Measurements from ENCODE around the gene ADAMTS17. TPM values are rescaled to one million over a fixed set of nuclear protein-coding genes. Genes with fewer than 3 reads are reported as not detected.

ADAMTS17 gene
- total RNA-seq, 1 donor from 2014 or later: 1.5 TPM

- no peak for DNase-seq (ENCODE audit: low spot score)
- no peaks in the 10 kb centered on the region for H3K36me3 ChIP-seq
- peaks cover 5% of the 10 kb centered on the region for H3K27me3 Mint-ChIP-seq (ENCODE audit: insufficient read depth, low read depth)
- no peaks in the 10 kb centered on the region for H3K4me1 Mint-ChIP-seq
- no peak overlapping the region for H3K4me2 ChIP-seq
- TF ChIP-seq CTCF (IDR thresholded peaks at IDR 0.05) (no peak), EZH2 (IDR thresholded peaks at IDR 0.05) (no peak), EZH2phosphoT487 (IDR thresholded peaks at IDR 0.05) (no peak)
- no peak overlapping the region for H3K9ac ChIP-seq
- no peaks in the 10 kb centered on the region for H3K36me3 Mint-ChIP-seq
- peaks cover 18% of the 10 kb centered on the region for H3K9me3 Mint-ChIP-seq
- no peak overlapping the region for H2AFZ ChIP-seq (replicated peaks)
- no peak overlapping the region for H3K27ac Mint-ChIP-seq
- H3F3A ChIP-seq (ENCODE audit: low read depth): no peaks in the 10 kb centered on the region
- H4K20me1 ChIP-seq (ENCODE audit: low read depth): no peaks in the 10 kb centered on the region
- H3K4me3 Mint-ChIP-seq: no peak overlapping the region
- H3K27me3 ChIP-seq: no peaks in the 10 kb centered on the region
- no peaks in the 10 kb centered on the region for H3K4me1 ChIP-seq
- H3K9me3 ChIP-seq (ENCODE audit: low read depth): peaks cover 7% of the 10 kb centered on the region
- no peaks in the 10 kb centered on the region for H3K79me2 ChIP-seq (ENCODE audit: low read depth)
- no peak overlapping the region for H3K27ac ChIP-seq
- no peak overlapping the region for H3K4me3 ChIP-seq
Observed at GRCh38 chr15:100269831-100270230, 71.9 kb downstream of the ADAMTS17 start.

GRCh38 chr15:100266166-100266565, 75.6 kb downstream of the ADAMTS17 start:
- Mint-ChIP-seq H3K4me1 (no peaks in the 10 kb centered on the region), H3K27me3 (ENCODE audit: insufficient read depth, low read depth) (peaks cover 5% of the 10 kb centered on the region), H3K36me3 (no peaks in the 10 kb centered on the region), H3K9me3 (no peaks in the 10 kb centered on the region), H3K4me3 (no peak overlapping the region), H3K27ac (no peak overlapping the region)
- H3K9ac ChIP-seq: no peak overlapping the region
- H4K20me1 ChIP-seq (ENCODE audit: low read depth): no peaks in the 10 kb centered on the region
- no peak overlapping the region for H3K4me2 ChIP-seq
- H3K4me1 ChIP-seq: no peaks in the 10 kb centered on the region
- H3K4me3 ChIP-seq: no peak overlapping the region
- no peaks in the 10 kb centered on the region for H3K36me3 ChIP-seq
- H3K9me3 ChIP-seq (ENCODE audit: low read depth): no peaks in the 10 kb centered on the region
- H3K27me3 ChIP-seq: no peaks in the 10 kb centered on the region
- H3F3A ChIP-seq (ENCODE audit: low read depth): no peaks in the 10 kb centered on the region
- no peak overlapping the region for H2AFZ ChIP-seq (replicated peaks)
- no peak for DNase-seq (ENCODE audit: low spot score)
- no peaks in the 10 kb centered on the region for H3K79me2 ChIP-seq (ENCODE audit: low read depth)
- TF ChIP-seq EZH2 (IDR thresholded peaks at IDR 0.05) (no peak), CTCF (IDR thresholded peaks at IDR 0.05) (no peak), EZH2phosphoT487 (IDR thresholded peaks at IDR 0.05) (no peak)
- H3K27ac ChIP-seq: no peak overlapping the region

- no peaks in the 10 kb centered on the region for H3K4me1 ChIP-seq
- no peaks in the 10 kb centered on the region for H3K36me3 Mint-ChIP-seq
- H3K9me3 ChIP-seq (ENCODE audit: low read depth): no peaks in the 10 kb centered on the region
- H3K27ac Mint-ChIP-seq: no peak overlapping the region
- H3K36me3 ChIP-seq: no peaks in the 10 kb centered on the region
- no peak for DNase-seq (ENCODE audit: low spot score)
- H3K4me2 ChIP-seq: no peak overlapping the region
- no peaks in the 10 kb centered on the region for H4K20me1 ChIP-seq (ENCODE audit: low read depth)
- H3K4me1 Mint-ChIP-seq: no peaks in the 10 kb centered on the region
- TF ChIP-seq EZH2phosphoT487 (IDR thresholded peaks at IDR 0.05) (no peak), EZH2 (IDR thresholded peaks at IDR 0.05) (no peak), CTCF (IDR thresholded peaks at IDR 0.05) (no peak)
- no peaks in the 10 kb centered on the region for H3K79me2 ChIP-seq (ENCODE audit: low read depth)
- H3K4me3 Mint-ChIP-seq: no peak overlapping the region
- H3F3A ChIP-seq (ENCODE audit: low read depth): no peaks in the 10 kb centered on the region
- H3K9me3 Mint-ChIP-seq: no peaks in the 10 kb centered on the region
- no peak overlapping the region for H3K4me3 ChIP-seq
- H2AFZ ChIP-seq (replicated peaks): no peak overlapping the region
- H3K9ac ChIP-seq: no peak overlapping the region
- peaks cover 5% of the 10 kb centered on the region for H3K27me3 Mint-ChIP-seq (ENCODE audit: insufficient read depth, low read depth)
- H3K27me3 ChIP-seq: no peaks in the 10 kb centered on the region
- H3K27ac ChIP-seq: no peak overlapping the region
Observed at GRCh38 chr15:100265641-100266035, 76.1 kb downstream of the ADAMTS17 start.

All from neural progenitor cell (in vitro differentiated cells).